ENCODE results near the gene CBFA2T3.
A peak's percentile ranks its signal among the peaks of the same experiment; 100 is the strongest.
"Not testable (repeated sequence)": the region's sequence is repeated elsewhere in the genome, so short reads cannot be mapped to it uniquely, and the experiment has no call there.

The CBFA2T3 gene

DNA sequence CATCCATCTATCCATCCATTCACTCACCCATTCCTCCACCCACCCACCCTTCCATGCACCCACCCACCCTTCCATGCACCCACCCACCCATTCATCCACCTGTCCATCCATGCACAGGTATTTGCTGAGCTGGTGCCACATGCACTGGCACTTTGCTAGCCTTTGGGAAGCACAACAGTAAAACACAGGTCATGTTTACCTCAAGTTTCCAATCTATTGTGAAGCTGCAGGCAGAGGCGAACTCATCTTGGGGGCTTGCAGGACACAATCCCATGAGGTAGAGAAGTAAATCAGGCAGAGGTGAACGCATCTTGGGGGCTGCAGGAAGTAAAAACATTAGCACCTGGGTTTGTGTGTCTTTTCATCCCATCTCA lies 35.6 kb upstream of the CBFA2T3 start:
- no peak for DNase-seq

DNA sequence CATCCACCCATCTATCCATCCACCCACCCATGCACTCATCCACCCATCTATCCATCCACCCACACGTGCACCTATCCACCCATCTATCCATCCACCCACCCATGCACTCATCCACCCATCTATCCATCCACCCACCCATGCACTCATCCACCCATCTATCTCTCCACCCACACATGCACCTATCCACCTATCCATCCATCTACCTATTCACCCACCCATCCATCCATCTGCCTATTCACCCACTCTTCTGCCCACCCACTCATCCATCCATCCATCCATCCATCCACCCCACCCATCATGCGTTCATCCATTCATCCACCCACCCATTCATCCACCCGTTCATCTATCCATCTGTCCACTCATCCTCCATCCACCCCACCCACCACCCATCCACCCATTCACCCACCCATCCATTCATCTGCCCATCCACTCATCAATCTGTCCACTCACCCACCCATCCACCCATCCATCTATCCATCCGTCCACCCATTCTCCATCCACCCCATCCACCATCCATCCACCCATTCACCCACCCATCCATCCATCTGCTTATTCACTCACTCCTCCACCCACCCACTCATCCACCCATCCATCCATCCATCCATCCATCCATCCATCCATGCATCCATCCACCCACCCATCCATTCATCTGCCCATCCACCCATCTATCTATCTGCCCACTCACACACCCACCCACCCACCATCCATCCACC lies 35.1 kb upstream of the CBFA2T3 start:
- DNase-seq: no peak

DNA sequence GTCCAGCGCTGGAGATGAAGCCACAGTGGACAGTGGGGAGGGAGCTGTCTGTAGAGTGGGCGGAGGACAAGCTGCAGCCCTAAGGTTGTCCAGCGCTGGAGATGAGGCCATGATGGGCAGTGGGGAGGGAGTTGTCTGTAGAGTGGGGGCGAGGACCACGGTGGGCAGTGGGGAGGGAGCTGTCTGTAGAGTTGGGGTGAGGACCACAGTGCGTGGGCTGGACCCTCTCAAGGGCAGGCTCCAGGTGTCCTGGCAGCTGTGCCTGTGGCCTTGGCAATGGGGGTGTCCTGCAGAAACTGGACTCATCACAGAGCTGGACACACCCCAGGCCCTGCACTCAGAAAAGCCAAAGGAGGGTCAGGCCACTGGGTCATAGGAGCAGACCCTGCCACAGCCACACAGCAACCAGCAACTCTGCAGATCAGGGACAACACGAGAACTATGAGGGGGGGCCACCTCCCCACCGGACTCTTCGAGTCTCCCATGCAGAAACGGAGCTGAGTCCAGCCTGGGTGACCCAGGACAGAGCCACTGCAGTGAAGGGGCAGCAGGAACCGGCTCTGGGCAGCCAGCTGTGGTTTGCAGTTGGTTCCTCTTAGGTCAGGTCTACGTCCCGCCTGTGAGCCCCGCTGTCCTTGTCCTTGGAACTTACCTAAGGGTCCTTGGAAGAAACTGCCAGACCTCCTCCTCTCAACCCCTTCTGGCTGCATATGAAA lies 33.4 kb upstream of the CBFA2T3 start:
- no peak for DNase-seq

DNA sequence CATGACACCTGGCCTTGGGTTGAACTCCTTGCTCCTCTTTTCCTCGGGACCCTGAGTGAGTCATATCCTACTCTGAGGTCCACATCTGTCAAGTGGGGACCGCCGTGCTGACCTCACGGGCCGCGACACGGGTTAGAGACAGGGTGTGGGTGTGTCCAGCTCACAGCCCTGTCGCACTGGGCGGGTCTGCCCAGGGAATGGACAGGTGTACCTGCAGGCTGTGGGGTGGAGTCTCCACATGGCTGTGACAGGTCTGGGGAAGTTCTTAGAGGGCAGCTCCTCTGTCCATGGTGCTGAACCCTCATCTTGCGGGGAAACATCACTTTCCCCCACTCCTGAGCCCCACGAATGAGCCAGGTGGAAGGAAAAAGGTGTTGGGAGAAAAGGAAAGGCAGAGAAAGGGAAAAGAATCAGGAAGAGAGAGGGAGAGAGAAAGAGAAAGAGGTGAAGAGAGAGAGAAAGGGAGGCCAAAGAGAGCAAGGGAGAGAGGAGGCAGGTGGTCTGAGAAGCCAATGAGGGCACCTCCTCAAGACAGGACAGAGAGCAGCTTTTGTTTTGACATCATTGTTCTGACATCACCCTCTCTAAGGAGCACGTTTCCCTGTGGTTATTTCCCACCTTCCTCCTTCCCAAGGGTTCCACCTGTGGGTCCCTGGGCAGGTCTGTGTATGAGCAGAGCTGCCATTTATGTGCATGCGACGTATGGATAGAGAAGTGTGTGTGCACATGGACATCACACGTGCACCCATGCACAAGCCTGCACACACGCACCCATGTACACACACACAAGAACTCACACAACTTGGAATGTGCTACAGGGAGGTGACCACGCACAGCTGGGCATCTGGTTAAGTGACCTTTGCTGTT lies 32.6 kb upstream of the CBFA2T3 start:
- DNase-seq: no peak

DNA sequence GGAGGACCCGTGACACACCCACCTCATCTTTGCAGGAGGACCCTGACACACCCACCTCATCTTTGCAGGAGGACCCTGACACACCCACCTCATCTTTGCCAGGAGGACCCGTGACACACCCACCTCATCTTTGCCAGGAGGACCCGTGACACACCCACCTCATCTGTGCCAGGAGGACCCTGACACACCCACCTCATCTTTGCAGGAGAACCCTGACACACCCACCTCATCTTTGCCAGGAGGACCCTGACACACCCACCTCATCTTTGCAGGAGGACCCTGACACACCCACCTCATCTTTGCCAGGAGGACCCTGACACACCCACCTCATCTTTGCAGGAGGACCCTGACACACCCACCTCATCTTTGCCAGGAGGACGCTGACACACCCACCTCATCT lies 31.8 kb upstream of the CBFA2T3 start:
- DNase-seq: not testable (repeated sequence)

DNA sequence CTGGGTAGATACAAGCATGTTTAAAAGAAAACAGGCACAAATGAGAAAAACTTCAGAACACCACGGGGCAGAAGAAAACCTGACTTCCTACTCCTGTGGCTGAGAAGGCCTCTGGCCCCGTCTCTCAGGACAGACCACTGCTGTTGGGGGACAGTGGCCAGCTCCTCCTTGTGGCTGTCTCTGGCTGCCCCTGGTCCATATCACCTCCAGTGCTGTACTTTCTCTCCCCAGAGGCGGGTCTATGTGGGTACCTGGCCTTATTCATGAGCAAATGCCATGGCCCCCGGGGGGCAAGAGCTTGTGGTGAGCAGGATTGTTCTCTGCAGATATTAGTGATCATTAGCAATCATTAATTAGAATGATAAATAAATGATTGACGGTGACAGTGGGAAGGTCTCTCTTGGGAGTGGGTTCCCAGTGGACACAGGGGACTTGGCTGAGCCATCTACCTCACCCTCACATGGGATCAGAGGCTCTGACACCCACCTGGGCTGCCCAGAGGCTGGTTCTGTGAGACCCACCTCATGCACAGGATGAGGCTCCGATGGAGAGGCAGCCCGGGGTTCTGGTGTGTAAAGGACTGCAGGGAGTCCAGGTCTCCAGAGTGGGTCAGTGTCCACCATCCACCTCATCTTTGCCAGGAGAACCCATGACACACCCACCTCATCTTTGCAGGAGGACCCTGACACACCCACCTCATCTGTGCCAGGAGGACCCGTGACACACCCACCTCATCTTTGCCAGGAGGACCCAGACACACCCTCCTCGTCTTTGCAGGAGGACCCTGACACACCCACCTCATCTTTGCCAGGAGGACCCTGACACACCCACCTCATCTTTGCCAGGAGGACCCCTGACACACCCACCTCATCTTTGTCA lies 30.6 kb upstream of the CBFA2T3 start:
- DNase-seq: no peak

DNA sequence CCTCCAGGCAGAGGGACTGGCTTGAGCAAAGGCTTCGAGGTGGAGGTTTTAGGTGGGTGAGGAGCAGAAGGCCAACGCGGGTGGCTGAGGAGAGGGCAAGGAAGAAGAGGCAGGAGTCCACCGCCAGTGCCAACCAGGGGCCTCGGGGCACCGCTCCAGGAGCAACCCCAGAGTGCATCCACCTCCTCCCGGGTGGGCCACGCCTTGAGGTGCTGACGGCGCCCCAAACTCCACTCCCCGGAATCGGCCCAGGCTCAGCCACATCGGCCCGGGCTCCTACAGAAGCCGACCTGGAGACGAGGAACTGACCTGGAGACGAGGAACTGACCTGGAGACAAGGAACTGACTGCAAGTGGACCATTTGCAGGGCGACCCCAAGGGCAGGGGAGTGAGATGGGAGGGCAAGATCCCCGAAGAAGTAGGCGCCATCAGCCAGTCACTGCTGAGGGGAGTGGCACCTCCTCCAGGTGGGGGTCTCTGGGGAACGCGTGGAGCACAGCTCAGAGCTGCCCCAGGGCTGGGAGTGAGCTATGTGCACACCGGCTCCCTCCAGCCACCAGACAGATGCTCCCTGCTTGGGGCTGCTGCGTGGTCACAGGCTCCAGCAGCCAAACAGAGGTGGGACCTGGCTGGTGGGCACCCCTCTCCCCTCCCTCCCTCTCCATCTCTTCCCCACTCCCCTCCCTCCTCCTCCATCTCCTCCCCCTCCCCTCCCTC lies 29.2 kb upstream of the CBFA2T3 start:
- no peak for DNase-seq

DNA sequence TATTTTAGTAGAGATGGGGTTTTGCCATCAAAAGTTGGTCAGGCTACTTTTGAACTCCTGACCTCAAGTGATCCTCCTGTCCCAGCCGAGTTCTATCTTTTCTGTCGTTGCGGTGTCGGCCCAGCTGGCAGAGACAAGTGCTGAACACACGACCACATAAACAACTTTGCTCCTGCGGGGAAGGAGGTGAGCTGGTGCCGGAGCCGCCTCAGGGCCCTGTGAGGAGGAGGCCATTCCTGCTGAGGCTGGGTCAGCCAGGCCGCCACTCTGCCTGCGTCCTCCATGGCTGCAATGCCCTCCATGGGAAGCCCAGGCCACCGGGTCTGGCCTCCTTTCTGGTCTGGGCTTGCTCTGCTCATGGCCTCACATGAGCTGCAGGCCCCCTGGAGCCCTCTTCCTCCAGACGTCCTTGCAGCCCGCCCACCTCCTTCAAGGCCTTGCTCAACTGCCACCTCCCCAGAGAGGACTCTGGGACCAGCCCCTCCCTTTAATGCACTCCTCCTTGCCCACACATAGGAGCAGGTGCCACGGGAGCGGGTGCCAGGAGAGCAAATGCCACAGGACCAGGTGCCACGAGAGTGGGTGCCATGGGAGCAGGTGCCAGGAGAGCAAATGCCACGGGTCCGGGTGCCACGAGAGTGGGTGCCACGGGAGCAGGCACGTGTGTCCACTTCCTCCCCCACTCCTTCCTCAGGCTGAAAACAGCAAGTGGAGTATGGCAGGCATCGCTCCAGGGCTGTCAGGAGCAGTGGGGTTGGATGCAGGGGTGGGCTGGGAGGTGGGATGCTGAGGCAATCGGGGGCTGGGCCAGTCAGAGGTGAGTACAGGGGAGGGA lies 28.4 kb upstream of the CBFA2T3 start:
- no peak for DNase-seq

DNA sequence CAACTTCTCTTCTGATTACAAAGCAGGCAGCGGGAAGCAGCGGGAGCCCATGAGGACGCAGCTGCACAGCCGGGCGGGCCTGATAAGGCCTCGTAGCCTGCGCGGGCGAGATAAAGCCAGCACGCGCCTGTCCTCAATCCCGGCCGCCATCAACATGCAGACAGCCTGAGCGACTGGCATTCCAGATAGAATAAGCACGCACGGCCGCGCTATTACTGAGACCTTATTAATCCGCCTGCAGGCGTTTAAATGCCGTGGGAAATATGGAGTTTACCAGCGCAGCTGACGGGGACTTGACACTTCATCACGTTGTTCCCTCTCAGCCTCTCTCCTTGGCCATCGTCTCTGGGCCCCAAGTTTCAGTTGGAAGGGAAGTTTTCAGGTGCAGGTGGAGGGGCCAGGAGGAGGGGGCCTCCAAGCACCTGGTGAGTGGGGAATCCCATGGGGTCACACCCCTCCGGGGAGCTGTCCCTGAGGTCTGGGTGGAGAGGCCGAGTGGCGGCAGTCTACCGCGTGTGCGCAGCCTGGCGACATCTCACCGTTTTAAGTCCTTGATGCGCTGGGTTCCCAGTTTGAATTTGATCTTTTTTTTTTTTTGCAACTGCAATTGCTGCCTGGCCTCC lies 27.3 kb upstream of the CBFA2T3 start:
- no peak for DNase-seq

DNA sequence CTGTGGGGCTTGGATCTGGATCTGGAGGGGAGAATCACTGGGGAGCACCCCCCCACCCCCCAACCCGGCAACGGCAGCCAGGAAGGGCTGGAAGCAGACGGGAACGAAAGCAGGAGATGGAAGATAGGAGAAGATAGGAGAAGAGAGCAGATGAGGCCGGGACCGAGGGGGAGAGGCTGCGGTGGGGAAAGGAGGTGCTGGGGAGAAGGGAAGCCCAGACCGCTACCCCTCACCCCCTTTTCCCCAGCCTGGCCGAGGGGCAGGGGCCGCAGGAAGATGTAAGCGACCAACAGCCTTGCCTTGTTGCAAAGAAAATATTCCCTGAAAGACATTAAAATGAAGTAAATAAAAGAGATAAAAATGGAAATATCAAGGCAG lies 26.8 kb upstream of the CBFA2T3 start:
- DNase-seq: no peak

DNA sequence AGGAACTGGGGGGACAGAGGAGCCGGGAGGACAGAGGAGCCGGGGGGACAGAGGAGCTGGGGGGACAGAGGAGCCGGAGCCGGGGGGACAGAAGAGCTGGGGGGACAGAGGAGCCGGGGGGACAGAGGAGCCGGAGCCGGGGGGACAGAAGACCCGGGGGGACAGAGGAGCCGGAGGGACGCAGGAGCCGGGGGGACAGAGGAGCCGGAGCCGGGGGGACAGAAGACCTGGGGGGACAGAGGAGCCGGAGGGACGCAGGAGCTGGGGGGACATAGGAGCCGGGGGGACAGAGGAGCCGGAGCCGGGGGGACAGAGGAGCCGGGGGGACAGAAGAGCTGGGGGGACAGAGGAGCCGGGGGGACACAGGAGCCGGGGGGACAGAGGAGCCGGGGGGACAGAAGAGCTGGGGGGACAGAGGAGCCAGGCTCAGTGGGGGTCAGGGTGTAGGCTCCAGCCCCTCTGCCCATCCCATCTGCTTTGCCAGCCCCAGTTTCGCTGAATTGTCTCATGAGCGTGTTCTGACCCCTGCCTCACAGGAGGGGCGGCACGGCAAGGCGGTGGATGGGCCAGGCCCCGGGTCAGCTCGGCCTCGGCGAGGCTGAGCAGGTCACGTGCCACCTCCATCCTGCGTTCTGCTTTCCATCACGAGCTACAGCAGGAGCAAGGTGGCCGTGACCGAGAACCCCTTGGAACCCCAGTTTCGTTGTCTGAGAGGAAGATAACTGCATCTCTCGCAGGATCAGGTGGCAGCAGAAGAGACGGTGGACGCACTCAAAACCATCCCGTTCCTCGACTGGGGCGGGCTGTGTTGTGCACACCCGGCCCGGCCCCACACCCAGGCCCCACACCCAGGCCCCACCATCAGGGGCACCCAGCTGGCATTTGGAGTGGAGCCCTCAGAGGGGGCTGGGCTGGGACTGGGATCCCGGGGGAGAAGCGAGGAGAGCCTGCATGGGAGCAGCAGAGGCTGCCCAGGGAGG lies 26.1 kb upstream of the CBFA2T3 start:
- peak; percentile 28 for DNase-seq

DNA sequence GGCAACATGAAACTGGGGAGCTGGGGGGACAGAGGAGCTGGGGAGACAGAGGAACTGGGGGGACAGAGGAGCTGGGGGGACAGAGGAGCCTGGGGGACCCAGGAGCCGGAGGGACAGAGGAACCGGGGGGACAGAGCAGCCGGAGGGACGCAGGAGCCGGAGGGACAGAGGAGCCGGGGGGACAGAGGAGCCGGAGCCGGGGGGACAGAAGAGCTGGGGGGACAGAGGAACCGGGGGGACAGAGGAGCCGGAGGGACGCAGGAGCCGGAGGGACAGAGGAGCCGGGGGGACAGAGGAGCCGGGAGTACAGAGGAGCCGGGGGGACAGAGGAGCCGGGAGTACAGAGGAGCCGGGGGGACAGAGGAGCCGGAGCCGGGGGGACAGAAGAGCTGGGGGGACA lies 25.1 kb upstream of the CBFA2T3 start:
- DNase-seq: not testable (repeated sequence)

DNA sequence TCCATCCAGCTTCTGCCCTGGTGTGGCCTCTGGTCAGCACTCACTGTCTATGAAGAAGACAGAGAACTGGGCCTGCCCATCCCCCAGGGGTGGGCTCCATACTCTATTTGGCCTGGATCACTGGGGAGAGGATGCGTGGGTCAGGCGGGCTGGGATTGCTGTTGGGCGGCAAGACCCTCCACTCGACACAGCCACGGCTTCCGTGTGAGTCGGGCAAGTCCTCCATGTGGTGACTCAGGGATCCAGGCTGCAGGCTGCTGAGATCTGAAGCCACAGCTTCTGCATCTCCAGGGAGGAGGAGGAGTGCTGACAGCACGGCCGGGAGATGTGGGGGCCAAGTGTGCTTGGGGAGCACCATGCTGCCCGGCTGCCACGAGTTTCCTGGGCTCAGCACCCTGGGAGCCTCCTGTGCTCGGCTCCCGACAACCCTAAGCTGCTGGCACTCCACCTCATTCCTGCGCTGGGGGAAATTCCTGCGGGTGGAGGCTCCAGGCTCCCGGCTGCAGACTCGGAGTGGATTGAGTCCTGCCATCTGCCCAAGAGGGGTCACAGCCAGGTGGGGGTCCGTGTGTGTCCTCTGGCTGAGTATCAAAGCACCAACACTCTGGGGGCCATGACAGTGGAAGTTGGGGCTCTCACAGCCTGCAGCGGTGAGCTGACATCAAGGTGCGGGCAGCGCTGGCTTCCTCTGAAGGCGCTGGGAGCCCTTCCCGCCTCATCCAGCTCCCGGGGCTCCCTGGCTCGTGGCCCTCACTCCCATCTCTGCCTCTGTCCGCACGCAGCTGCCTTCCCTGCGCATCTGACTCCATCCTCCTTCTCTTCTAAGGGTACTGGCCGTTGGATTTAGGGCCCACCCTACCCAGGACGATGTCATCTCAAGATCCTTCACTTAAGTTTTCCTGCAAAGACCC lies 24.4 kb upstream of the CBFA2T3 start:
- no peak for DNase-seq

DNA sequence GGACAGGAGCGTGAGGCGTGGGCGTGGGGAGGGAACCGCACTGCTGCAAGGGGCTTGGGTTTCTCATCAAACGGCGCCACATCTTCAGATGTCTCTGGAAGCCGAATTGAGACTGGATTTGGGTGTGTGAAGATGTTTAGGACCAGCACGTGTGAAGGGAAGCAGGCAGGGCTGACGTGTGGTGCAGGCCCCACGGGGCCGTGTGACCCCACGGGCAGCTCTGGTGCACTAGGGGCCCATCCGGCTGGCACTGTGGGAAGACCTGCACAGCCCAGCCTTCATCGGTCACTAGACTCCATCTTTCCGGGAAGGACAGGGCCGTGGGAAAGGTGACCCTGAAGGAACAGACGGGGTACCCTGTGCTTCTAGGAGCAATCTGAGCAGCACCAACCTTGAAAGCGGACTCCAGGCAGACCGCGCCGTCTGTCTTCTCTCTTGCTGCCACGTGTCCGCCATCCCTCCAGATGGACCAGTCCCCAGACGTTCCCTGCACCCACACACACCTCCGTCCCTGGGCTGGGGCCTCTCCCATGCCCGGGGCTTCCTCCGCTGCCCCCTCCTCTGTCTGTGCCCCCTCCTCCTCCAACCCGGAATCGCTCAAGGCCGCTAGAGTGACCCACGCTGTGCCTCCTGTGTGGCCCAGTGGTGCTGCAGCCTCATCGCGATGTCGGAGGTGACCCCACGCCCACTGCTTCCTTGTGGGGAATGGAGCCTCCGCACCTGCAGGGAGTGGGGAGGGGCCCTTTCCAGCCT lies 23.4 kb upstream of the CBFA2T3 start:
- DNase-seq: no peak

DNA sequence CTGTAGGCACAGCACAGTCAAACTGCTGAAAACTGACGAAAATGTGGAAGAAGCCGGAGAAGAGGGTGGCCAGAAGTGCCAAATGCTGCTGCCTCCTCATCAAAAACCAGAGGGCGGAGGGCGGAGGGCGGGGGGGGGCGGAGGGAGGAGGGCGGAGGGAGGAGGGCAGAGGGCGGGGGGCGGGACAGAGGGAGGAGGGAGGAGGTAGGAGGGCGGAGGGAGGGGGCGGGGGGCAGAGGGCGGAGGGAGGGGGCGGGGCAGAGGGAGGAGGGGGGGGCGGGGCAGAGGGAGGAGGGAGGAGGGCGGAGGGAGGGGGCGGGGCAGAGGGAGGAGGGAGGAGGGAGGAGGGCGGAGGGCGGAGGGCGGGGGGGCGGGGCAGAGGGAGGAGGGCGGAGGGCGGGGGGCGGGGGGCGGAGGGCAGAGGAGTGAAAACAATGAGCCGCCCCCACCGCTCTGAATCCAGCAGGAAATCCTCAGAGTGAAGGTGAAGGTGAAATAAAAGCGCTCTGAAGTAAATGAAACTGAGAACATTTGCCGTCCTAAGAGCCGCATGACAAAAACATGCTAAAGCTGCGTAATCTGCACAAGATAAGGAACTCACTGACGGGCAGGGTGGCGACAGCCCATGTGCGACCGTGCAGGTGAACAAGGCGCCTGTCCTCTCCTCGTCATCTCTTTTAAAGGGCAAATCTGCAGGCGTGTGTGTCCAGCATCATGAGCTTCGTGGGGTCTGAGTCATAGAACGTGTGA lies 22.6 kb upstream of the CBFA2T3 start:
- no peak for DNase-seq

DNA sequence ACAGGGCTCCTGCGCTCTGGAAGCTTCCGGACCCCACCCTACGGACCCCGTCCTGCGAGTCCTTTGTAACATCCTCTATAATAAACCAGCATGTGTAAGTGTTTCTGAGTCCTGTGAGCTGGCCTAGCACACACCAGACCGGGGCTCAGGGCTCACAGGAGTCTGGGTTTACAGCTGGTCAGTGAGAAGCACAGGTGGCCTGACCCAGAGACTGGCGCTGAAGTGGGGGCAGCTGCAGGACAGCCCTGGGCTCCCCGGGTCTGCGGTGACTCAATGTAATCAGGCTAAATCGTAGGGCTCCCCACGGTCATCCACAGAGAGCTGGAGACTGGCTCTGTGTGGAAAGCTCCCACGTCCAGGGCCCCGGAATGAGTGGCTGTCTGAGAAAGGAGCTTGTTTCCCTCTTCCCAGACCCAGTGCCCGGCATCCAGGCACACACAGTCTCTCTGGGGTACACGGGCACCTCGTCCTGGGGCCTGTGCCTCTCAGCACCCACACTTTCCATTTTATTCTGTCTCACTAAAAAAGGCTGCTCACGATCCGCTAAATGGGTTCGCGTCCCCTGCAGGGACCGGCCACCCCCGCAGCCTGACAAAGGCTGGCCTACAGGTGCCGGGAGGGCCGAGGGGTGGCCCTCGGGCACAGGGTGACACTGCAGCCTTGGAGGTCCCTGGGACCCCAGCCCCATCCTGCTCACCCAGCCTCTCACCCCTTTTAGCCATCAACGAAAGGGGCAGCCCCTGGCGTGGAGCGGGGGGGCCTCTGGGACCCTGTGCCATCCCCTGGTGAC lies 18.9 kb upstream of the CBFA2T3 start:
- no peak for DNase-seq
